HepG2 (cell line): ENCODE data around the gene CCDC57. TPM values are rescaled to one million over a fixed set of nuclear protein-coding genes. Genes with fewer than 3 reads are reported as not detected.

Experiments used
- HNF4G ChIP-seq, 2 experiments: sonication (generic) in 1 of 2; formaldehyde crosslinking in 1 of 2; IDR thresholded peaks; 2 replicates each; pipeline versions ENCODE4 v1.4.0 to v1.6.1; 2011 to 2020; ENCODE audit warnings: borderline replicate concordance in 2 of 2, low read depth in 2 of 2, mild to moderate bottlenecking in 2 of 2, low read length in 1 of 2, missing genetic modification reagents in 1 of 2, moderate library complexity in 1 of 2
- HOXA3 ChIP-seq: sonication (generic); formaldehyde crosslinking; IDR thresholded peaks from 2 replicates; pipeline ENCODE4 v1.5.0; 2020; ENCODE audit warnings: missing genetic modification reagents
- KDM6A ChIP-seq: IDR thresholded peaks from 2 replicates; pipeline ENCODE4 v1.6.1; 2016; ENCODE audit warnings: low read depth
- NFRKB ChIP-seq: fragments of 450-650 bp; IDR thresholded peaks from 2 replicates; pipeline ENCODE4 v1.6.1; 2017
- POGK ChIP-seq: sonication (generic); formaldehyde crosslinking; conservative IDR thresholded peaks from 2 replicates; pipeline ENCODE4 v1.8.0; 2022; ENCODE audit warnings: mild to moderate bottlenecking, moderate library complexity, missing genetic modification reagents
- RBM39 ChIP-seq: fragments of 200-400 bp; formaldehyde crosslinking; IDR thresholded peaks from one replicate; pipeline ENCODE4 v1.6.1; 2018; ENCODE audit warnings: antibody characterized with exemption, mild to moderate bottlenecking, low read depth, low read length; ENCODE audit not compliant: poor library complexity, severe bottlenecking
- SATB2 ChIP-seq: sonication (generic); formaldehyde crosslinking; IDR thresholded peaks from 2 replicates; pipeline ENCODE4 v1.5.0; 2020; ENCODE audit warnings: missing genetic modification reagents
- SIX1 ChIP-seq: sonication (generic); formaldehyde crosslinking; IDR thresholded peaks from 2 replicates; pipeline ENCODE4 v1.4.0; 2020; ENCODE audit warnings: missing genetic modification reagents, borderline replicate concordance
- TEAD3 ChIP-seq: optimal IDR thresholded peaks from 2 replicates; pipeline ENCODE3; 2016; ENCODE audit warnings: borderline replicate concordance
- TOE1 ChIP-seq: sonication (generic); formaldehyde crosslinking; IDR thresholded peaks from 2 replicates; pipeline ENCODE4 v1.4.0; 2020; ENCODE audit warnings: mild to moderate bottlenecking, missing genetic modification reagents
- ZBTB1 ChIP-seq: sonication (generic); formaldehyde crosslinking; IDR thresholded peaks from 2 replicates; pipeline ENCODE4 v1.4.0; 2020; ENCODE audit warnings: missing genetic modification reagents, borderline replicate concordance
- ZNF205 ChIP-seq: IDR thresholded peaks from 2 replicates; pipeline ENCODE4 v1.6.1; 2018; ENCODE audit warnings: missing biosample characterization, missing genetic modification reagents
- ZNF207 ChIP-seq: fragments of 450-650 bp; IDR thresholded peaks from 2 replicates; pipeline ENCODE4 v1.6.1; 2016; ENCODE audit warnings: antibody characterized with exemption, borderline replicate concordance
- ZNF879 ChIP-seq: sonication (generic); formaldehyde crosslinking; IDR thresholded peaks from 2 replicates; pipeline ENCODE4 v1.8.1; 2023; ENCODE audit warnings: missing genetic modification reagents
- ZSCAN29 ChIP-seq: sonication (generic); formaldehyde crosslinking; conservative IDR thresholded peaks from 2 replicates; pipeline ENCODE4 v1.4.0; 2020; ENCODE audit warnings: mild to moderate bottlenecking, missing genetic modification reagents
- polyA plus RNA-seq, 8 experiments: library from polyadenylated mRNA; depleted of rRNA in 3 of 8; stranded (reverse) in 7 of 8; unstranded in 1 of 8; fragments of >200 nt; fragmentation: Illumina TruSeq in 4 of 8; extraction: Trizol in 4 of 8; gene quantifications; 2 replicates each; pipeline versions ENCODE4 v1.2.1 to v1.2.3, GENCODE V29; 2011 to 2016; ENCODE audit warnings: low read depth in 4 of 8, missing spikeins in 1 of 8, mixed read lengths in 1 of 8; ENCODE audit not compliant: insufficient read depth in 1 of 8
- total RNA-seq, 5 experiments: library from RNA; depleted of rRNA; stranded (reverse); fragments of >200 nt; fragmentation: Illumina TruSeq; extraction: Trizol; gene quantifications; 2 replicates each; pipeline ENCODE4 v1.2.3, GENCODE V29; 2016; ENCODE audit warnings: low read depth in 1 of 5
- TF ChIP-seq, protein P1 (sequence below): sonication (generic); formaldehyde crosslinking; IDR thresholded peaks from 2 replicates; pipeline ENCODE4; 2020; ENCODE audit warnings: missing genetic modification reagents, mild to moderate bottlenecking, borderline replicate concordance
- TF ChIP-seq, protein P2 (sequence below): sonication (generic); formaldehyde crosslinking; IDR thresholded peaks from 2 replicates; pipeline ENCODE4 v1.5.0; 2020; ENCODE audit warnings: missing genetic modification reagents
- TF ChIP-seq, protein P3 (sequence below): IDR thresholded peaks from 2 replicates; pipeline ENCODE4 v1.6.1; 2016; ENCODE audit warnings: low read depth, borderline replicate concordance
- TF ChIP-seq, protein P4 (sequence below): sonication (generic); formaldehyde crosslinking; IDR thresholded peaks from 2 replicates; pipeline ENCODE4 v1.5.1; 2020; ENCODE audit warnings: mild to moderate bottlenecking, missing genetic modification reagents, borderline replicate concordance
- TF ChIP-seq, protein P5 (sequence below): sonication (generic); formaldehyde crosslinking; IDR thresholded peaks from 2 replicates; pipeline ENCODE4 v1.5.0; 2020; ENCODE audit warnings: missing genetic modification reagents

The CCDC57 gene
- total and polyA plus RNA-seq, 2 of the 13 experiments (the other 11 are each of a cell fraction or from before 2014, with no cell fraction given), result 59.3 to 59.9 TPM

DNA sequence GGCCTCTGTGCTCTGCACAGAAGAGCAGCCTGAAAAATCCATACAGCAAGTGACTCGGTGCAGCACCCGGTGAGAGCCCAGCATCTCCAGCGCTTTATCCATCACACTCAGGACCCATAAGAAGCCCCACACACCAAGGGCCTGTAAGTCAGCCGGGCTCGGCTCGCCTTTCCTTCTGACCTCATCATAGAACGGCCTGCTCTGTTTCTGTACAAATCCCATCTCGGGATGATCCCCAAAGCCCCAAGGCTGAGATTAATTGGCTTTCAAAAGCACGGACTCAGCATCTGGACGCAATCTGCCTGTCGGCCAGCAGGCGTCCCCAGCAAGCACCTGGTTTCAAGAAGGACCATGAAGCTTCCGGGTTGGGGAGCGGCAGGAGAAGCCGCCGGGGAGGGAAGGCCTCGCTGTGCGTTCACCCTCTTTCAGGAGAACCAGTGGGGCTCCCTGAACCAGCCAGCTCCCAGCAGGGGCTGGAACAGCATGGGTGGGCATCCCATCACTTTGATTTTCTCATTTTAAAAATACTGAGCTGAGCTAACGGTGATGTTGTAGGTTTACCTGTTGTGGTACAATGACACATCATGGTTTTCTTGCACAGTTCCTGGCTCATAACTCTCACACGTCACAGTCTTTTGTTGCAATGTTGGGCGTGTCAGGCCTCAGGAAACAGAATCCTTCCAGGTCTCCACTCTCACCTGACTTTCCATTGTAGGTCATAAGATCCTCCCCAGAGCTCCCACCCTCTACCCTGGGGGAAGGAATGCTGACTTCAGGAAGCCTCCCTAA, 6.7 kb downstream of the CCDC57 start (continued):
- TF ChIP-seq, protein P1, sequence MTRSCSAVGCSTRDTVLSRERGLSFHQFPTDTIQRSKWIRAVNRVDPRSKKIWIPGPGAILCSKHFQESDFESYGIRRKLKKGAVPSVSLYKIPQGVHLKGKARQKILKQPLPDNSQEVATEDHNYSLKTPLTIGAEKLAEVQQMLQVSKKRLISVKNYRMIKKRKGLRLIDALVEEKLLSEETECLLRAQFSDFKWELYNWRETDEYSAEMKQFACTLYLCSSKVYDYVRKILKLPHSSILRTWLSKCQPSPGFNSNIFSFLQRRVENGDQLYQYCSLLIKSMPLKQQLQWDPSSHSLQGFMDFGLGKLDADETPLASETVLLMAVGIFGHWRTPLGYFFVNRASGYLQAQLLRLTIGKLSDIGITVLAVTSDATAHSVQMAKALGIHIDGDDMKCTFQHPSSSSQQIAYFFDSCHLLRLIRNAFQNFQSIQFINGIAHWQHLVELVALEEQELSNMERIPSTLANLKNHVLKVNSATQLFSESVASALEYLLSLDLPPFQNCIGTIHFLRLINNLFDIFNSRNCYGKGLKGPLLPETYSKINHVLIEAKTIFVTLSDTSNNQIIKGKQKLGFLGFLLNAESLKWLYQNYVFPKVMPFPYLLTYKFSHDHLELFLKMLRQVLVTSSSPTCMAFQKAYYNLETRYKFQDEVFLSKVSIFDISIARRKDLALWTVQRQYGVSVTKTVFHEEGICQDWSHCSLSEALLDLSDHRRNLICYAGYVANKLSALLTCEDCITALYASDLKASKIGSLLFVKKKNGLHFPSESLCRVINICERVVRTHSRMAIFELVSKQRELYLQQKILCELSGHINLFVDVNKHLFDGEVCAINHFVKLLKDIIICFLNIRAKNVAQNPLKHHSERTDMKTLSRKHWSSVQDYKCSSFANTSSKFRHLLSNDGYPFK (CRISPR knock-in tag), result peak; percentile 66; the same call in 1 of the 2 replicates
- TF ChIP-seq, protein P2, sequence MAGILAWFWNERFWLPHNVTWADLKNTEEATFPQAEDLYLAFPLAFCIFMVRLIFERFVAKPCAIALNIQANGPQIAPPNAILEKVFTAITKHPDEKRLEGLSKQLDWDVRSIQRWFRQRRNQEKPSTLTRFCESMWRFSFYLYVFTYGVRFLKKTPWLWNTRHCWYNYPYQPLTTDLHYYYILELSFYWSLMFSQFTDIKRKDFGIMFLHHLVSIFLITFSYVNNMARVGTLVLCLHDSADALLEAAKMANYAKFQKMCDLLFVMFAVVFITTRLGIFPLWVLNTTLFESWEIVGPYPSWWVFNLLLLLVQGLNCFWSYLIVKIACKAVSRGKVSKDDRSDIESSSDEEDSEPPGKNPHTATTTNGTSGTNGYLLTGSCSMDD (CRISPR knock-in tag), result no peak
- TF ChIP-seq TEAD3 (CRISPR knock-in tag), result peak; percentile 77
- TF ChIP-seq, protein P3, sequence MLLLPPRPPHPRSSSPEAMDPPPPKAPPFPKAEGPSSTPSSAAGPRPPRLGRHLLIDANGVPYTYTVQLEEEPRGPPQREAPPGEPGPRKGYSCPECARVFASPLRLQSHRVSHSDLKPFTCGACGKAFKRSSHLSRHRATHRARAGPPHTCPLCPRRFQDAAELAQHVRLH (CRISPR knock-in tag), result peak; percentile 95; the same call in 1 of the 2 replicates
- peak; percentile 76 for TF ChIP-seq HOXA3 (CRISPR knock-in tag)
- TF ChIP-seq, protein P4, sequence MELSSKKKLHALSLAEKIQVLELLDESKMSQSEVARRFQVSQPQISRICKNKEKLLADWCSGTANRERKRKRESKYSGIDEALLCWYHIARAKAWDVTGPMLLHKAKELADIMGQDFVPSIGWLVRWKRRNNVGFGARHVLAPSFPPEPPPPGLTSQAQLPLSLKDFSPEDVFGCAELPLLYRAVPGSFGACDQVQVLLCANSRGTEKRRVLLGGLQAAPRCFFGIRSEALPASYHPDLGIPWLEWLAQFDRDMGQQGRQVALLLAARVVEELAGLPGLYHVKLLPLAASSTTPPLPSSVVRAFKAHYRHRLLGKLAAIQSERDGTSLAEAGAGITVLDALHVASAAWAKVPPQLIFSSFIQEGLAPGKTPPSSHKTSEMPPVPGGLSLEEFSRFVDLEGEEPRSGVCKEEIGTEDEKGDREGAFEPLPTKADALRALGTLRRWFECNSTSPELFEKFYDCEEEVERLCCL, result no peak
- TF ChIP-seq SIX1, result 0 out of 2 replicates have a peak, but pooled peaks have one; percentile 14
- no peak for TF ChIP-seq ZBTB1 (CRISPR knock-in tag)
- TF ChIP-seq, protein P5, sequence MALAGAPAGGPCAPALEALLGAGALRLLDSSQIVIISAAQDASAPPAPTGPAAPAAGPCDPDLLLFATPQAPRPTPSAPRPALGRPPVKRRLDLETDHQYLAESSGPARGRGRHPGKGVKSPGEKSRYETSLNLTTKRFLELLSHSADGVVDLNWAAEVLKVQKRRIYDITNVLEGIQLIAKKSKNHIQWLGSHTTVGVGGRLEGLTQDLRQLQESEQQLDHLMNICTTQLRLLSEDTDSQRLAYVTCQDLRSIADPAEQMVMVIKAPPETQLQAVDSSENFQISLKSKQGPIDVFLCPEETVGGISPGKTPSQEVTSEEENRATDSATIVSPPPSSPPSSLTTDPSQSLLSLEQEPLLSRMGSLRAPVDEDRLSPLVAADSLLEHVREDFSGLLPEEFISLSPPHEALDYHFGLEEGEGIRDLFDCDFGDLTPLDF (CRISPR knock-in tag), result no peak
- no peak for TF ChIP-seq ZNF879 (CRISPR knock-in tag)
- no peak for TF ChIP-seq NFRKB
- TF ChIP-seq KDM6A (CRISPR knock-in tag), result no peak
- peak; percentile 76 for TF ChIP-seq RBM39
- no peak for TF ChIP-seq SATB2
- TF ChIP-seq ZSCAN29 (CRISPR knock-in tag), result no peak
- peak; percentile 77 for TF ChIP-seq POGK (CRISPR knock-in tag)
- TF ChIP-seq HNF4G (IDR thresholded peaks at IDR 0.05; ENCODE audit: borderline replicate concordance, low read depth, low read length), result no peak
- no peak for TF ChIP-seq HNF4G (CRISPR knock-in tag; IDR thresholded peaks at IDR 0.05; ENCODE audit: borderline replicate concordance, low read depth)
- TF ChIP-seq TOE1 (CRISPR knock-in tag), result 0 out of 2 replicates have a peak, but pooled peaks have one; percentile 54
- peak; percentile 90 for TF ChIP-seq ZNF205
- TF ChIP-seq ZNF207, result no peak
